B cell (primary cell): ENCODE measurements around the gene CHCHD3. TPM values are rescaled to one million over a fixed set of nuclear protein-coding genes. Genes with fewer than 3 reads are reported as not detected.

ENCODE experiments used
- ATAC-seq: fragments of 200-7000 bp; cut with Tn5 transposase; one replicate; pipeline ENCODE4 v1.10.0; 2021; ENCODE audit warnings: low read depth, mild to moderate bottlenecking, moderate number of reproducible peaks, moderate library complexity
- CTCF ChIA-PET: fragments of 350-600 bp; sonication (Branson Sonifier 250); formaldehyde crosslinking; loops from one replicate; lab custom pipeline; 2021; ENCODE audit warnings: antibody characterized with exemption, inconsistent platforms; lab: Charles Lee
- POLR2A ChIA-PET: fragments of 350-600 bp; sonication (Branson Sonifier 250); formaldehyde crosslinking; loops from one replicate; lab custom pipeline; 2021; ENCODE audit warnings: antibody characterized with exemption; lab: Charles Lee
- DNase-seq: peaks from one replicate; pipeline ENCODE4 v3.0.0; 2013
- H2AFZ ChIP-seq: 2 replicates; pipeline ENCODE4 v1.6.1; 2012; ENCODE audit warnings: mild to moderate bottlenecking, low read depth, low read length; ENCODE audit not compliant: insufficient read depth, poor library complexity, severe bottlenecking
- H3K27ac ChIP-seq, 2 donors: 1 replicate in 1 of 2; 2 replicates in 1 of 2; pipeline ENCODE4 v1.5.1; 2012 to 2013; ENCODE audit warnings: low read length in 2 of 2, mild to moderate bottlenecking in 2 of 2, moderate library complexity in 1 of 2
- H3K27me3 ChIP-seq, 4 experiments: fragments of 200-600 bp in 1 of 4; sonication (generic) in 1 of 4; replicated peaks in 1 of 4; 1 replicate in 2 of 4; 2 replicates in 2 of 4; pipeline versions ENCODE4 v1.6.1 to v1.7.0; 2013 to 2016; ENCODE audit warnings: low read length in 3 of 4, mild to moderate bottlenecking in 2 of 4, mixed read lengths in 1 of 4, moderate library complexity in 1 of 4; ENCODE audit not compliant: insufficient read depth in 4 of 4, control insufficient read depth in 3 of 4; ENCODE audit errors: control extremely low read depth in 1 of 4
- H3K36me3 ChIP-seq, 2 experiments: replicated peaks in 1 of 2; 1 replicate in 1 of 2; 2 replicates in 1 of 2; pipeline versions ENCODE4 v1.6.1 to v1.7.1; 2013; ENCODE audit warnings: low read length in 1 of 2; ENCODE audit not compliant: insufficient read depth in 2 of 2, control insufficient read depth in 1 of 2; ENCODE audit errors: control extremely low read depth in 1 of 2, extremely low read depth in 1 of 2
- H3K4me1 ChIP-seq, 2 donors: fragments of 200-600 bp in 1 of 2; sonication (generic) in 1 of 2; 1 replicate in 1 of 2; 2 replicates in 1 of 2; pipeline versions ENCODE4 v1.5.1 to v1.6.1; 2013 to 2017; ENCODE audit warnings: low read length in 2 of 2; ENCODE audit not compliant: control insufficient read depth in 2 of 2, insufficient read depth in 2 of 2
- H3K4me2 ChIP-seq: replicated peaks from 2 replicates; pipeline ENCODE3; 2012; ENCODE audit warnings: mild to moderate bottlenecking, low read depth, low read length; ENCODE audit not compliant: poor library complexity, severe bottlenecking
- H3K4me3 ChIP-seq, 5 experiments: fragments of 200-600 bp in 1 of 5; sonication (generic) in 1 of 5; 1 replicate in 3 of 5; 2 replicates in 2 of 5; pipeline versions ENCODE4 v1.5.1 to v1.7.0; 2011 to 2016; ENCODE audit warnings: low read length in 4 of 5, mild to moderate bottlenecking in 4 of 5, low read depth in 2 of 5, control low read depth in 1 of 5, moderate library complexity in 1 of 5; ENCODE audit not compliant: insufficient read depth in 1 of 5; ENCODE audit errors: control extremely low read depth in 1 of 5, extremely low read depth in 1 of 5
- H3K79me2 ChIP-seq: fragments of 200-600 bp; sonication (generic); one replicate; pipeline ENCODE4 v1.6.0; 2016; ENCODE audit warnings: low read length; ENCODE audit not compliant: control insufficient read depth, insufficient read depth
- H3K9ac ChIP-seq: fragments of 200-600 bp; sonication (generic); 2 replicates; pipeline ENCODE4 v1.6.1; 2017; ENCODE audit warnings: mild to moderate bottlenecking, low read length, moderate library complexity
- H3K9me3 ChIP-seq, 3 donors: one replicate each; pipeline versions ENCODE4 v1.6.1 to v1.7.1; 2013; ENCODE audit warnings: low read length in 2 of 3; ENCODE audit not compliant: control insufficient read depth in 2 of 3, insufficient read depth in 1 of 3; ENCODE audit errors: control extremely low read depth in 1 of 3
- H4K20me1 ChIP-seq: 2 replicates; pipeline ENCODE4 v1.6.0; 2012; ENCODE audit warnings: mild to moderate bottlenecking, low read length; ENCODE audit not compliant: insufficient read depth, control insufficient read depth, poor library complexity, severe bottlenecking
- H3K27ac Mint-ChIP-seq: one replicate; pipeline ENCODE4 v1.8.0; 2021; ENCODE audit warnings: mixed read lengths
- H3K27me3 Mint-ChIP-seq: one replicate; pipeline ENCODE4 v1.8.0; 2021; ENCODE audit warnings: mixed read lengths
- H3K4me1 Mint-ChIP-seq: one replicate; pipeline ENCODE4 v1.8.0; 2021; ENCODE audit warnings: mixed read lengths
- H3K4me3 Mint-ChIP-seq: one replicate; pipeline ENCODE4 v1.8.0; 2021; ENCODE audit warnings: mixed read lengths
- H3K9me3 Mint-ChIP-seq: one replicate; pipeline ENCODE4 v1.8.0; 2022; ENCODE audit warnings: mixed read lengths; ENCODE audit not compliant: insufficient read depth
- CTCF ChIP-seq: fragments of 200-600 bp; IDR thresholded peaks from one replicate; pipeline ENCODE4 v1.8.0; 2022; ENCODE audit warnings: antibody characterized with exemption, mild to moderate bottlenecking
- EZH2 ChIP-seq: IDR thresholded peaks from 2 replicates; pipeline ENCODE4 v1.6.1; 2012; ENCODE audit warnings: borderline replicate concordance, low read depth, mild to moderate bottlenecking, moderate library complexity, low read length; ENCODE audit not compliant: insufficient read depth, poor library complexity, severe bottlenecking
- WGBS: methylation state at CpG from one replicate; pipeline ENCODE4 v1.1.5; 2013; ENCODE audit warnings: missing lambda C conversion rate; ENCODE audit not compliant: insufficient coverage; 5-methylcytosine and 5-hydroxymethylcytosine counted together
- intact Hi-C: fragments of 100-400 bp; cut with micrococcal nuclease; formaldehyde crosslinking; loops from one replicate; pipeline ENCODE4 v1.10.0; 2022
- polyA plus RNA-seq: library from polyadenylated mRNA; depleted of rRNA; stranded (reverse); fragments of >200 nt; gene quantifications from 2 replicates; pipeline ENCODE4 v1.2.3, GENCODE V29; 2012
- total RNA-seq, 2 donors: library from RNA; stranded (reverse); fragments of 120-200 nt in 1 of 2; gene quantifications; 1 replicate in 1 of 2; 2 replicates in 1 of 2; pipeline versions ENCODE4 v1.2.3 to v1.2.4, GENCODE V29; 2013 to 2022

CHCHD3 gene
- total and polyA plus RNA-seq, 2 donors (not counting 1 experiment from before 2014, with no cell fraction given) = 20.1 to 38.4 TPM

GRCh38 chr7:132871419-132871818 lies 210.5 kb downstream of the CHCHD3 start:
- no peak for TF ChIP-seq CTCF
- TF ChIP-seq EZH2 = no peak
- no peaks in the 10 kb centered on the region for H3K9me3 Mint-ChIP-seq
- no peaks in the 10 kb centered on the region for H3K36me3 ChIP-seq
- H3K27me3 Mint-ChIP-seq = no peaks in the 10 kb centered on the region
- H3K27ac Mint-ChIP-seq = no peak overlapping the region
- no peak overlapping the region for H3K9ac ChIP-seq
- no peak overlapping the region for H3K27ac ChIP-seq
- no peak for DNase-seq
- no peaks in the 10 kb centered on the region for H4K20me1 ChIP-seq
- H3K27me3 ChIP-seq = no peaks in the 10 kb centered on the region
- no peak overlapping the region for H3K4me3 Mint-ChIP-seq
- no peaks in the 10 kb centered on the region for H3K79me2 ChIP-seq
- intact Hi-C loops = no loop called here
- H3K4me1 Mint-ChIP-seq = peaks cover 20% of the 10 kb centered on the region
- no peak for ATAC-seq
- POLR2A ChIA-PET = no interaction called here
- CTCF ChIA-PET = no interaction called here
- WGBS = no CpG with 5 or more reads among the region's 6 CpGs
- no peak overlapping the region for H2AFZ ChIP-seq
- peaks cover 8 to 9% of the 10 kb centered on the region in 2 donors for H3K4me1 ChIP-seq
- no peaks in the 10 kb centered on the region for H3K9me3 ChIP-seq
- no peak overlapping the region for H3K4me3 ChIP-seq
- no peak overlapping the region for H3K4me2 ChIP-seq

DNA sequence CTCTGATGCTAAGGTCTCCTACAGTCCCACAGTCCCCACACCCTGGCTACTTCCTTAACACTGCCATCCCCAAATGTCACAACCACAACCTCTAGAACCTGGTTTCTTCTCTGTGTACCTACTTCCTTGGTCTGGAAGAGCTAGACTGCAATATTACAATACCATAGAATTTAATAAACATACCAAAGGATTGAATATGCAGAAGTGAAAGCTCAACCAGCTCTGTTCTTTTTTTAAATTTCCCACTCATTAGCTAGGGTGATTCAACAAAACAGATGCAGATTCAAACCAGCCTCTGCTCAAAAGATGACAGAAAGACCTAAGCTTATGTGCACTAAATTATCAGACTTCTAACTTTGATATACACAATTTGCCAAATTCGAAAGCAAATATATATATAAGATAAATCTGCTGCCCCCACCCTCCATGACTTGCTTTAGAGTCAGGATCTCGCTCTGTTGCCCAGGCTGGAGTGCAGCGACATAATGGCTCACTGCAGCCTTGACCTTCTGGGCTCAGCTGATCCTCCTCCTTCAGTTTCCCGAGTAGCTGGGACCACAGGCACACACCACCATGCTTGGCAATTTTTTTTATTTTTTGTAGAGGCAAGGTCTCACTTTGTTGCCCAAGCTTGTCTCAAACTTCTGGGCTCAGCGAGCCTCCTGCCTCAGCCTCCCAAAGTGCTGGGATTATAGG lies 212.6 kb downstream of the CHCHD3 start:
- H3K27ac ChIP-seq = no peak overlapping the region
- no peaks in the 10 kb centered on the region for H3K27me3 Mint-ChIP-seq
- CTCF ChIA-PET = no interaction called here
- POLR2A ChIA-PET = no interaction called here
- no peak overlapping the region for H3K4me3 Mint-ChIP-seq
- no peaks in the 10 kb centered on the region for H3K27me3 ChIP-seq
- no peak overlapping the region for H3K9ac ChIP-seq
- no peaks in the 10 kb centered on the region for H3K36me3 ChIP-seq
- H2AFZ ChIP-seq = no peak overlapping the region
- TF ChIP-seq CTCF (no peak), EZH2 (no peak)
- H3K4me2 ChIP-seq = no peak overlapping the region
- peak; percentile 5 for DNase-seq
- H4K20me1 ChIP-seq = no peaks in the 10 kb centered on the region
- ATAC-seq = no peak
- no peak overlapping the region for H3K4me3 ChIP-seq
- peak overlapping the region; percentile 15 for H3K27ac Mint-ChIP-seq
- intact Hi-C loops = no loop called here
- 100% methylated on average over 3 of the region's 5 CpGs for WGBS
- H3K9me3 Mint-ChIP-seq = no peaks in the 10 kb centered on the region
- H3K4me1 ChIP-seq = peaks cover 8 to 9% of the 10 kb centered on the region in 2 donors
- peaks cover 23% of the 10 kb centered on the region for H3K4me1 Mint-ChIP-seq
- H3K9me3 ChIP-seq = no peaks in the 10 kb centered on the region
- H3K79me2 ChIP-seq = no peaks in the 10 kb centered on the region
